Vagina (tissue), 2 donors: ENCODE measurements around the gene SSU72.

ENCODE experiments used
- POLR2A ChIP-seq, 2 donors: fragments of 450-650 bp; IDR thresholded peaks; one replicate each; pipeline ENCODE4 v1.6.1; 2017; ENCODE audit warnings: antibody characterized with exemption in 2 of 2, mild to moderate bottlenecking in 2 of 2, moderate library complexity in 2 of 2
- POLR2AphosphoS5 ChIP-seq, 2 donors: sonication (generic); formaldehyde crosslinking; IDR thresholded peaks; one replicate each; pipeline ENCODE4 v1.9.0; 2017; ENCODE audit warnings: antibody characterized with exemption in 2 of 2, mild to moderate bottlenecking in 2 of 2, low read depth in 1 of 2; ENCODE audit not compliant: insufficient read depth in 1 of 2
- TF ChIP-seq, protein P1 (sequence below), 3 experiments: fragments of 450-650 bp in 2 of 3; fragments of 200-600 bp in 1 of 3; sonication (generic) in 1 of 3; IDR thresholded peaks; one replicate each; pipeline ENCODE4 v1.5.1; 2017 to 2019; ENCODE audit warnings: antibody characterized with exemption in 3 of 3, mild to moderate bottlenecking in 2 of 3, moderate library complexity in 2 of 3

DNA sequence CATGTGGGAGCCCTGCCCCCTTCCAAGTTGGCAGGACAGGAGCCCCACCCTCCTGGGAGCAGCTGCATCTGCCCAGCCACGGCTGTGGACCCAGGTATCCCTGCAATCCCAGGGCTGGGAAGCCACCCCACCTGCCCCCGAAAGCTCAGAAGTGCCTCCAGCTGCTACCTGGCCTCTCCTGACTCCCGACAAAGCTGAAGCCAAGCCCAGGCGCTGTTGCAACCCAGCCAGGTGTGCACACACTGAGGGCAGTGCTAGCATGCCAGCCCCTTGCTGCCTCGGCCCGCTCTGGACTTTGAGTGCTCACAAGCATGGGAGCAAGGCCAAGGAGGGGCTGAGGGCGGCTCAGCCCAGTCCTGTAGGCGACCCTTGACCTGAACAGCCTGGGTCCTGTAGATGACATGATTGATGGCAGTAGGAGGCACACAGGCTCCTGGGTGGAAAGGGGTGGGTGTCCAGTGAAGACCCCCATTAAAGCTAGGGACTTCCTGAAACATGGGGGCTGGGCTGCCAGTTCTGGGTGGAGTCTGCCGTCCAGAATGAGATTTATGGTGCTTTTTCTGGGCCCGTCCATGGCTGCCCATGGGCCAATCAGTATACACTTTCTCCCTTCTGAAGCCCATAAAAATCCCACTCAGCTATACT, 2.8 kb upstream of the SSU72 start:
- TF ChIP-seq, protein P1, sequence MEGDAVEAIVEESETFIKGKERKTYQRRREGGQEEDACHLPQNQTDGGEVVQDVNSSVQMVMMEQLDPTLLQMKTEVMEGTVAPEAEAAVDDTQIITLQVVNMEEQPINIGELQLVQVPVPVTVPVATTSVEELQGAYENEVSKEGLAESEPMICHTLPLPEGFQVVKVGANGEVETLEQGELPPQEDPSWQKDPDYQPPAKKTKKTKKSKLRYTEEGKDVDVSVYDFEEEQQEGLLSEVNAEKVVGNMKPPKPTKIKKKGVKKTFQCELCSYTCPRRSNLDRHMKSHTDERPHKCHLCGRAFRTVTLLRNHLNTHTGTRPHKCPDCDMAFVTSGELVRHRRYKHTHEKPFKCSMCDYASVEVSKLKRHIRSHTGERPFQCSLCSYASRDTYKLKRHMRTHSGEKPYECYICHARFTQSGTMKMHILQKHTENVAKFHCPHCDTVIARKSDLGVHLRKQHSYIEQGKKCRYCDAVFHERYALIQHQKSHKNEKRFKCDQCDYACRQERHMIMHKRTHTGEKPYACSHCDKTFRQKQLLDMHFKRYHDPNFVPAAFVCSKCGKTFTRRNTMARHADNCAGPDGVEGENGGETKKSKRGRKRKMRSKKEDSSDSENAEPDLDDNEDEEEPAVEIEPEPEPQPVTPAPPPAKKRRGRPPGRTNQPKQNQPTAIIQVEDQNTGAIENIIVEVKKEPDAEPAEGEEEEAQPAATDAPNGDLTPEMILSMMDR (IDR thresholded peaks at IDR 0.05) = no peak
- no peak for TF ChIP-seq POLR2A (IDR thresholded peaks at IDR 0.05)
- TF ChIP-seq POLR2AphosphoS5 (IDR thresholded peaks at IDR 0.05; ENCODE audit: insufficient read depth in 1 of 2, low read depth in 1 of 2) = no peak
